ENCODE results near the gene BAD. TPM values are rescaled to one million over a fixed set of nuclear protein-coding genes. Genes with fewer than 3 reads are reported as not detected.
A peak's percentile ranks its signal among the peaks of the same experiment; 100 is the strongest.

Gene BAD
- total RNA-seq, 1 experiment from 2014 or later, result 34.7 TPM

DNA sequence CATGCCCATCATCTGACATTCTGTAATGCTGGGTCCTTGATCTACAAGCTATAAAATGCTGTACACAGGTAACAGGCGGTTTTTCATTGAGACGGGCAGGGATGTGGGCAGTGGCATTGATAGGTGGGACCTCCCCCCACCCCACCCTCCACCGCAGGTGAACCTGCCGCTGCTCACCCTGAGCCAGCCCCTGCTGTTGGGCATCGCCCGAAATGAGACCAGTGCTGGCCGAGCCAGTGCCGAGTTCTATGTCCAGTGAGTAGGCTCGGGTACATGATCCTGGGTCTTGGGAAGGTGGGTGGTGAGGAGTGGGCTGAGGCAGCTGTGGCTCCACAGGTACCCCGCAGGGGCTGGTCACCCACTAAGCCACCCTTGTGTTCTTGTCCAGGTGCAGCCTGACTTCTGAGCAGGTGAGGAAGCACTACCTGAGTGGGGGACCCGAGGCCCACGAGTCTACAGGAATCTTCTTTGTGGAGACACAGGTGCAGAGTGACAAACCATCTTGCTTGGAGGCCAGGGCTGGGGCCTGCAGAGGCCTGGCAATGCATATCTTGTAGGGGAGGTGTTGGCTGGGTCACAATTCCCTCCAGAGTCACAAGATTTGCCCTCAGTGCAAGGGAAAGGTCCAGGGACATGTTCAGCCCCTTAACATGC is 55.2 kb downstream of the BAD start:
- H3K9me3 Mint-ChIP-seq, result no peaks in the 10 kb centered on the region
- TF ChIP-seq GTF2I (CRISPR knock-in tag; conservative IDR thresholded peaks at IDR 0.05), result no peak
- TF ChIP-seq, protein P1, sequence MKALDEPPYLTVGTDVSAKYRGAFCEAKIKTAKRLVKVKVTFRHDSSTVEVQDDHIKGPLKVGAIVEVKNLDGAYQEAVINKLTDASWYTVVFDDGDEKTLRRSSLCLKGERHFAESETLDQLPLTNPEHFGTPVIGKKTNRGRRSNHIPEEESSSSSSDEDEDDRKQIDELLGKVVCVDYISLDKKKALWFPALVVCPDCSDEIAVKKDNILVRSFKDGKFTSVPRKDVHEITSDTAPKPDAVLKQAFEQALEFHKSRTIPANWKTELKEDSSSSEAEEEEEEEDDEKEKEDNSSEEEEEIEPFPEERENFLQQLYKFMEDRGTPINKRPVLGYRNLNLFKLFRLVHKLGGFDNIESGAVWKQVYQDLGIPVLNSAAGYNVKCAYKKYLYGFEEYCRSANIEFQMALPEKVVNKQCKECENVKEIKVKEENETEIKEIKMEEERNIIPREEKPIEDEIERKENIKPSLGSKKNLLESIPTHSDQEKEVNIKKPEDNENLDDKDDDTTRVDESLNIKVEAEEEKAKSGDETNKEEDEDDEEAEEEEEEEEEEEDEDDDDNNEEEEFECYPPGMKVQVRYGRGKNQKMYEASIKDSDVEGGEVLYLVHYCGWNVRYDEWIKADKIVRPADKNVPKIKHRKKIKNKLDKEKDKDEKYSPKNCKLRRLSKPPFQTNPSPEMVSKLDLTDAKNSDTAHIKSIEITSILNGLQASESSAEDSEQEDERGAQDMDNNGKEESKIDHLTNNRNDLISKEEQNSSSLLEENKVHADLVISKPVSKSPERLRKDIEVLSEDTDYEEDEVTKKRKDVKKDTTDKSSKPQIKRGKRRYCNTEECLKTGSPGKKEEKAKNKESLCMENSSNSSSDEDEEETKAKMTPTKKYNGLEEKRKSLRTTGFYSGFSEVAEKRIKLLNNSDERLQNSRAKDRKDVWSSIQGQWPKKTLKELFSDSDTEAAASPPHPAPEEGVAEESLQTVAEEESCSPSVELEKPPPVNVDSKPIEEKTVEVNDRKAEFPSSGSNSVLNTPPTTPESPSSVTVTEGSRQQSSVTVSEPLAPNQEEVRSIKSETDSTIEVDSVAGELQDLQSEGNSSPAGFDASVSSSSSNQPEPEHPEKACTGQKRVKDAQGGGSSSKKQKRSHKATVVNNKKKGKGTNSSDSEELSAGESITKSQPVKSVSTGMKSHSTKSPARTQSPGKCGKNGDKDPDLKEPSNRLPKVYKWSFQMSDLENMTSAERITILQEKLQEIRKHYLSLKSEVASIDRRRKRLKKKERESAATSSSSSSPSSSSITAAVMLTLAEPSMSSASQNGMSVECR (CRISPR knock-in tag; IDR thresholded peaks at IDR 0.05; ENCODE audit: borderline replicate concordance), result no peak
- TF ChIP-seq, protein P2, sequence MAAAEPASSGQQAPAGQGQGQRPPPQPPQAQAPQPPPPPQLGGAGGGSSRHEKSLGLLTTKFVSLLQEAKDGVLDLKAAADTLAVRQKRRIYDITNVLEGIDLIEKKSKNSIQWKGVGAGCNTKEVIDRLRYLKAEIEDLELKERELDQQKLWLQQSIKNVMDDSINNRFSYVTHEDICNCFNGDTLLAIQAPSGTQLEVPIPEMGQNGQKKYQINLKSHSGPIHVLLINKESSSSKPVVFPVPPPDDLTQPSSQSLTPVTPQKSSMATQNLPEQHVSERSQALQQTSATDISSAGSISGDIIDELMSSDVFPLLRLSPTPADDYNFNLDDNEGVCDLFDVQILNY (CRISPR knock-in tag; IDR thresholded peaks at IDR 0.05), result no peak
- TF ChIP-seq, protein P3, sequence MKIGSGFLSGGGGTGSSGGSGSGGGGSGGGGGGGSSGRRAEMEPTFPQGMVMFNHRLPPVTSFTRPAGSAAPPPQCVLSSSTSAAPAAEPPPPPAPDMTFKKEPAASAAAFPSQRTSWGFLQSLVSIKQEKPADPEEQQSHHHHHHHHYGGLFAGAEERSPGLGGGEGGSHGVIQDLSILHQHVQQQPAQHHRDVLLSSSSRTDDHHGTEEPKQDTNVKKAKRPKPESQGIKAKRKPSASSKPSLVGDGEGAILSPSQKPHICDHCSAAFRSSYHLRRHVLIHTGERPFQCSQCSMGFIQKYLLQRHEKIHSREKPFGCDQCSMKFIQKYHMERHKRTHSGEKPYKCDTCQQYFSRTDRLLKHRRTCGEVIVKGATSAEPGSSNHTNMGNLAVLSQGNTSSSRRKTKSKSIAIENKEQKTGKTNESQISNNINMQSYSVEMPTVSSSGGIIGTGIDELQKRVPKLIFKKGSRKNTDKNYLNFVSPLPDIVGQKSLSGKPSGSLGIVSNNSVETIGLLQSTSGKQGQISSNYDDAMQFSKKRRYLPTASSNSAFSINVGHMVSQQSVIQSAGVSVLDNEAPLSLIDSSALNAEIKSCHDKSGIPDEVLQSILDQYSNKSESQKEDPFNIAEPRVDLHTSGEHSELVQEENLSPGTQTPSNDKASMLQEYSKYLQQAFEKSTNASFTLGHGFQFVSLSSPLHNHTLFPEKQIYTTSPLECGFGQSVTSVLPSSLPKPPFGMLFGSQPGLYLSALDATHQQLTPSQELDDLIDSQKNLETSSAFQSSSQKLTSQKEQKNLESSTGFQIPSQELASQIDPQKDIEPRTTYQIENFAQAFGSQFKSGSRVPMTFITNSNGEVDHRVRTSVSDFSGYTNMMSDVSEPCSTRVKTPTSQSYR (CRISPR knock-in tag; IDR thresholded peaks at IDR 0.05), result no peak
- TF ChIP-seq, protein P4, sequence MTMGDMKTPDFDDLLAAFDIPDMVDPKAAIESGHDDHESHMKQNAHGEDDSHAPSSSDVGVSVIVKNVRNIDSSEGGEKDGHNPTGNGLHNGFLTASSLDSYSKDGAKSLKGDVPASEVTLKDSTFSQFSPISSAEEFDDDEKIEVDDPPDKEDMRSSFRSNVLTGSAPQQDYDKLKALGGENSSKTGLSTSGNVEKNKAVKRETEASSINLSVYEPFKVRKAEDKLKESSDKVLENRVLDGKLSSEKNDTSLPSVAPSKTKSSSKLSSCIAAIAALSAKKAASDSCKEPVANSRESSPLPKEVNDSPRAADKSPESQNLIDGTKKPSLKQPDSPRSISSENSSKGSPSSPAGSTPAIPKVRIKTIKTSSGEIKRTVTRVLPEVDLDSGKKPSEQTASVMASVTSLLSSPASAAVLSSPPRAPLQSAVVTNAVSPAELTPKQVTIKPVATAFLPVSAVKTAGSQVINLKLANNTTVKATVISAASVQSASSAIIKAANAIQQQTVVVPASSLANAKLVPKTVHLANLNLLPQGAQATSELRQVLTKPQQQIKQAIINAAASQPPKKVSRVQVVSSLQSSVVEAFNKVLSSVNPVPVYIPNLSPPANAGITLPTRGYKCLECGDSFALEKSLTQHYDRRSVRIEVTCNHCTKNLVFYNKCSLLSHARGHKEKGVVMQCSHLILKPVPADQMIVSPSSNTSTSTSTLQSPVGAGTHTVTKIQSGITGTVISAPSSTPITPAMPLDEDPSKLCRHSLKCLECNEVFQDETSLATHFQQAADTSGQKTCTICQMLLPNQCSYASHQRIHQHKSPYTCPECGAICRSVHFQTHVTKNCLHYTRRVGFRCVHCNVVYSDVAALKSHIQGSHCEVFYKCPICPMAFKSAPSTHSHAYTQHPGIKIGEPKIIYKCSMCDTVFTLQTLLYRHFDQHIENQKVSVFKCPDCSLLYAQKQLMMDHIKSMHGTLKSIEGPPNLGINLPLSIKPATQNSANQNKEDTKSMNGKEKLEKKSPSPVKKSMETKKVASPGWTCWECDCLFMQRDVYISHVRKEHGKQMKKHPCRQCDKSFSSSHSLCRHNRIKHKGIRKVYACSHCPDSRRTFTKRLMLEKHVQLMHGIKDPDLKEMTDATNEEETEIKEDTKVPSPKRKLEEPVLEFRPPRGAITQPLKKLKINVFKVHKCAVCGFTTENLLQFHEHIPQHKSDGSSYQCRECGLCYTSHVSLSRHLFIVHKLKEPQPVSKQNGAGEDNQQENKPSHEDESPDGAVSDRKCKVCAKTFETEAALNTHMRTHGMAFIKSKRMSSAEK (CRISPR knock-in tag; IDR thresholded peaks at IDR 0.05; ENCODE audit: borderline replicate concordance), result no peak
- TF ChIP-seq OVOL2 (CRISPR knock-in tag; IDR thresholded peaks at IDR 0.05; ENCODE audit: borderline replicate concordance), result no peak
- TF ChIP-seq CREB1 (CRISPR knock-in tag; IDR thresholded peaks at IDR 0.05), result no peak
- H3K36me3 Mint-ChIP-seq, result no peaks in the 10 kb centered on the region
- H3K27ac Mint-ChIP-seq, result peak overlapping the region; percentile 80; the same call in 1 of the 2 replicates
- DNase-seq (ENCODE audit: low spot score) (no peak), ATAC-seq (no peak)
- ChIA-PET CTCF (interaction anchor here (0.6 to 2.8 kb wide), 4 partner anchors 22 to 128 kb away, joined by 3 to 25 read pairs (median 3); partner anchors contain the start of gene PLCB3), POLR2A (no interaction called here)
- H3K27me3 Mint-ChIP-seq (ENCODE audit: low read depth), result peaks cover 16% of the 10 kb centered on the region
- H3K4me1 Mint-ChIP-seq, result peaks cover 40% of the 10 kb centered on the region
- H3K4me3 Mint-ChIP-seq, result peak overlapping the region; percentile 82

DNA sequence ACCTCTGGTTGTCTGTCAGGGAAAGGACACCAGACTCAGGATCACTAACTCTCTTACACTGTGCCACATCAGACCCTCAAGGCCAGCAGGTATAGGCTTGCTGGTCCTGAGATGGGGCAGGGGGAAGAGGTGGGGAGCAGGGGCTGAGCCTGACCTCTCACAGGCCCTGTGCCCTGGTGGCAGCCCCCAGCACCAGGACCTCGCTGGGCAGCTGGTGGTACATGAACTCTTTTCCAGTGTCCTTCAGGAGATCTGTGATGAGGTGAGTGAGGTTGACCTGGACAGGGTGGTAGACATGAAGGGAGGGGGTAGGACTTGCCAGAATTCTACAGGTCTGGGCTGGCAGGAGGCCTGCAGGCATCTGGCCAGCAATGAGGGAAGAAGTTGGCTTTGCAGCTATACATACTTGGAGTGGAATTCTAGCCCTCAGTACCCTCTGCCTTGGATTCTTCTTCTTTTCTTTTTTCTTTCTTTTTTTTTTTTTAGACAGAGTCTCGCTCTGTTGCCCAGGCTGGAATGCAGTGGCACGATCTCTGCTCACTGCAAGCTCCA is 57.0 kb downstream of the BAD start:
- H3K4me3 Mint-ChIP-seq, result peak overlapping the region; percentile 81
- peaks cover 7% of the 10 kb centered on the region for H3K27me3 Mint-ChIP-seq (ENCODE audit: low read depth)
- ATAC-seq (no peak), DNase-seq (ENCODE audit: low spot score) (no peak)
- no peaks in the 10 kb centered on the region for H3K9me3 Mint-ChIP-seq
- ChIA-PET CTCF (interaction anchor here (0.6 to 3.8 kb wide), 5 partner anchors 10 to 198 kb away, joined by 3 to 27 read pairs (median 15); partner anchors contain the start of gene FERMT3), POLR2A (interaction anchor here (1.4 to 1.9 kb wide), 3 partner anchors 16 to 73 kb away, joined by 3 to 5 read pairs (median 4); partner anchors contain the start of gene PPP1R14B)
- H3K4me1 Mint-ChIP-seq, result peaks cover 34% of the 10 kb centered on the region
- H3K27ac Mint-ChIP-seq, result no peak overlapping the region
- no peaks in the 10 kb centered on the region for H3K36me3 Mint-ChIP-seq
- TF ChIP-seq ZNF263 (CRISPR knock-in tag; IDR thresholded peaks at IDR 0.05; ENCODE audit: low read depth) (no peak), SP1 (CRISPR knock-in tag; conservative IDR thresholded peaks at IDR 0.05) (no peak), EMX1 (CRISPR knock-in tag; IDR thresholded peaks at IDR 0.05) (no peak), CREB1 (CRISPR knock-in tag; IDR thresholded peaks at IDR 0.05) (no peak), FOXK1 (CRISPR knock-in tag; IDR thresholded peaks at IDR 0.05) (no peak), CREM (CRISPR knock-in tag; IDR thresholded peaks at IDR 0.05) (no peak), ELF4 (CRISPR knock-in tag; IDR thresholded peaks at IDR 0.05; ENCODE audit: low read depth) (no peak)
- TF ChIP-seq, protein P5, sequence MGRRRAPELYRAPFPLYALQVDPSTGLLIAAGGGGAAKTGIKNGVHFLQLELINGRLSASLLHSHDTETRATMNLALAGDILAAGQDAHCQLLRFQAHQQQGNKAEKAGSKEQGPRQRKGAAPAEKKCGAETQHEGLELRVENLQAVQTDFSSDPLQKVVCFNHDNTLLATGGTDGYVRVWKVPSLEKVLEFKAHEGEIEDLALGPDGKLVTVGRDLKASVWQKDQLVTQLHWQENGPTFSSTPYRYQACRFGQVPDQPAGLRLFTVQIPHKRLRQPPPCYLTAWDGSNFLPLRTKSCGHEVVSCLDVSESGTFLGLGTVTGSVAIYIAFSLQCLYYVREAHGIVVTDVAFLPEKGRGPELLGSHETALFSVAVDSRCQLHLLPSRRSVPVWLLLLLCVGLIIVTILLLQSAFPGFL (CRISPR knock-in tag; IDR thresholded peaks at IDR 0.05; ENCODE audit: borderline replicate concordance), result no peak
- TF ChIP-seq, protein P6, sequence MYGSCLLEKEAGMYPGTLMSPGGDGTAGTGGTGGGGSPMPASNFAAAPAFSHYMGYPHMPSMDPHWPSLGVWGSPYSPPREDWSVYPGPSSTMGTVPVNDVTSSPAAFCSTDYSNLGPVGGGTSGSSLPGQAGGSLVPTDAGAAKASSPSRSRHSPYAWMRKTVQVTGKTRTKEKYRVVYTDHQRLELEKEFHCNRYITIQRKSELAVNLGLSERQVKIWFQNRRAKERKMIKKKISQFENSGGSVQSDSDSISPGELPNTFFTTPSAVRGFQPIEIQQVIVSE (CRISPR knock-in tag; IDR thresholded peaks at IDR 0.05; ENCODE audit: borderline replicate concordance), result no peak
- TF ChIP-seq, protein P7, sequence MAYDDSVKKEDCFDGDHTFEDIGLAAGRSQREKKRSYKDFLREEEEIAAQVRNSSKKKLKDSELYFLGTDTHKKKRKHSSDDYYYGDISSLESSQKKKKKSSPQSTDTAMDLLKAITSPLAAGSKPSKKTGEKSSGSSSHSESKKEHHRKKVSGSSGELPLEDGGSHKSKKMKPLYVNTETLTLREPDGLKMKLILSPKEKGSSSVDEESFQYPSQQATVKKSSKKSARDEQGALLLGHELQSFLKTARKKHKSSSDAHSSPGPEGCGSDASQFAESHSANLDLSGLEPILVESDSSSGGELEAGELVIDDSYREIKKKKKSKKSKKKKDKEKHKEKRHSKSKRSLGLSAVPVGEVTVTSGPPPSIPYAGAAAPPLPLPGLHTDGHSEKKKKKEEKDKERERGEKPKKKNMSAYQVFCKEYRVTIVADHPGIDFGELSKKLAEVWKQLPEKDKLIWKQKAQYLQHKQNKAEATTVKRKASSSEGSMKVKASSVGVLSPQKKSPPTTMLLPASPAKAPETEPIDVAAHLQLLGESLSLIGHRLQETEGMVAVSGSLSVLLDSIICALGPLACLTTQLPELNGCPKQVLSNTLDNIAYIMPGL (CRISPR knock-in tag; IDR thresholded peaks at IDR 0.05), result no peak
